Esophagus muscularis mucosa (tissue), 4 donors: Measurements from ENCODE around the gene GRK3. TPM values are rescaled to one million over a fixed set of nuclear protein-coding genes. Genes with fewer than 3 reads are reported as not detected.

Source experiments
- DNase-seq: peaks from one replicate; pipeline ENCODE4 v3.0.0-alpha.2; 2017; ENCODE audit errors: extremely low spot score
- H3K27ac ChIP-seq, 4 donors: fragments of 200-600 bp; sonication (generic); replicated peaks in 1 of 4; 1 replicate in 3 of 4; 2 replicates in 1 of 4; pipeline ENCODE4 v1.5.1; 2016 to 2019; ENCODE audit warnings: mild to moderate bottlenecking in 1 of 4
- H3K27me3 ChIP-seq, 4 donors: fragments of 200-600 bp; sonication (generic); one replicate each; pipeline versions ENCODE4 v1.5.1 to v1.6.0; 2016 to 2019
- H3K36me3 ChIP-seq, 4 donors: fragments of 200-600 bp; sonication (generic); one replicate each; pipeline ENCODE4 v1.5.1; 2016 to 2019
- H3K4me1 ChIP-seq, 4 donors: fragments of 200-600 bp; sonication (generic); one replicate each; pipeline ENCODE4 v1.5.1; 2016 to 2019
- H3K4me3 ChIP-seq, 4 donors: fragments of 200-600 bp; sonication (generic); 1 replicate in 2 of 4; 2 replicates in 2 of 4; pipeline ENCODE4 v1.5.1; 2016 to 2019; ENCODE audit warnings: mild to moderate bottlenecking in 4 of 4, moderate library complexity in 1 of 4
- H3K9me3 ChIP-seq, 4 donors: fragments of 200-600 bp; sonication (generic); 1 replicate in 3 of 4; 2 replicates in 1 of 4; pipeline ENCODE4 v1.5.1; 2016 to 2019
- EP300 ChIP-seq: sonication (generic); formaldehyde crosslinking; IDR thresholded peaks from one replicate; pipeline ENCODE4 v1.6.1; 2017; ENCODE audit warnings: antibody characterized with exemption
- POLR2A ChIP-seq: fragments of 450-650 bp; IDR thresholded peaks from one replicate; pipeline ENCODE4 v1.6.1; 2017; ENCODE audit warnings: antibody characterized with exemption, moderate library complexity, mild to moderate bottlenecking, low read depth
- POLR2AphosphoS5 ChIP-seq, 2 donors: sonication (generic); formaldehyde crosslinking; IDR thresholded peaks; one replicate each; pipeline ENCODE4 v1.6.1; 2017; ENCODE audit warnings: antibody characterized with exemption in 2 of 2
- WGBS: methylation state at CpG from one replicate; pipeline ENCODE4 v1.1.5; 2018; 5-methylcytosine and 5-hydroxymethylcytosine counted together
- intact Hi-C: fragments of 100-400 bp; cut with DNase I; formaldehyde crosslinking; loops from one replicate; pipeline ENCODE4 v1.15.1; 2023
- total RNA-seq, 4 donors: library from RNA; depleted of rRNA; stranded (reverse); fragments of >200 nt; gene quantifications; one replicate each; pipeline versions ENCODE4 v1.1.0 to v1.2.1, GENCODE V29; 2016
- TF ChIP-seq, protein P1 (sequence below), 3 experiments: fragments of 200-600 bp in 2 of 3; fragments of 450-650 bp in 1 of 3; sonication (generic) in 2 of 3; IDR thresholded peaks; one replicate each; pipeline ENCODE4 v1.5.1; 2017 to 2019; ENCODE audit warnings: antibody characterized with exemption in 3 of 3, mild to moderate bottlenecking in 2 of 3, moderate library complexity in 1 of 3

Gene GRK3
- total RNA-seq, 4 donors from 2014 or later = 2.5 to 5.8 (median 4.6) TPM

DNA sequence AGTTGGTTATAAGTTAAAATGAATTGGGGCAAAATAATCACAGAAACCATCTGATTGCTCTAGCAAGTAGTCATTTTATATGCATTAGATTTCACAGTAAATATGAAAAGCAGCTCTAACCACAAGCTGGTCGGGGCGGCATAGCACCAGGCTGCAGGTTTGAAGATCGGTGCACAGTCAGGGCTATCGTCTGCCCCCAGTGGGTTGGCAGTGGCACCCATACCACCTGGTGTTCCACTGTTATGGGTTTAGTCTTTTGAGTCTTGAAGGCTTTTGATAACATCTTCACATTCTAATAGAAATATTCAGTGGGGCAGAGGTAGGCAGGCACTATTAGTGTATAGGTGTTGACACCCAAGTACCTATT is 62.1 kb downstream of the GRK3 start:
- peak; percentile 37 for DNase-seq
- no peak for TF ChIP-seq EP300
- TF ChIP-seq, protein P1, sequence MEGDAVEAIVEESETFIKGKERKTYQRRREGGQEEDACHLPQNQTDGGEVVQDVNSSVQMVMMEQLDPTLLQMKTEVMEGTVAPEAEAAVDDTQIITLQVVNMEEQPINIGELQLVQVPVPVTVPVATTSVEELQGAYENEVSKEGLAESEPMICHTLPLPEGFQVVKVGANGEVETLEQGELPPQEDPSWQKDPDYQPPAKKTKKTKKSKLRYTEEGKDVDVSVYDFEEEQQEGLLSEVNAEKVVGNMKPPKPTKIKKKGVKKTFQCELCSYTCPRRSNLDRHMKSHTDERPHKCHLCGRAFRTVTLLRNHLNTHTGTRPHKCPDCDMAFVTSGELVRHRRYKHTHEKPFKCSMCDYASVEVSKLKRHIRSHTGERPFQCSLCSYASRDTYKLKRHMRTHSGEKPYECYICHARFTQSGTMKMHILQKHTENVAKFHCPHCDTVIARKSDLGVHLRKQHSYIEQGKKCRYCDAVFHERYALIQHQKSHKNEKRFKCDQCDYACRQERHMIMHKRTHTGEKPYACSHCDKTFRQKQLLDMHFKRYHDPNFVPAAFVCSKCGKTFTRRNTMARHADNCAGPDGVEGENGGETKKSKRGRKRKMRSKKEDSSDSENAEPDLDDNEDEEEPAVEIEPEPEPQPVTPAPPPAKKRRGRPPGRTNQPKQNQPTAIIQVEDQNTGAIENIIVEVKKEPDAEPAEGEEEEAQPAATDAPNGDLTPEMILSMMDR (IDR thresholded peaks at IDR 0.05) = no peak
- TF ChIP-seq POLR2A = no peak
- no peak for TF ChIP-seq POLR2AphosphoS5 (IDR thresholded peaks at IDR 0.05)
- H3K36me3 ChIP-seq = no peaks in the 10 kb centered on the region
- no peaks in the 10 kb centered on the region for H3K9me3 ChIP-seq
- H3K4me3 ChIP-seq = no peak overlapping the region
- intact Hi-C loops = no loop called here
- no peaks in the 10 kb centered on the region for H3K27me3 ChIP-seq
- 100% methylated on average over 4 of the region's 4 CpGs for WGBS
- H3K27ac ChIP-seq = no peak overlapping the region
- H3K4me1 ChIP-seq = peaks cover 0 to 35% (median 26%) of the 10 kb centered on the region in 4 donors

DNA sequence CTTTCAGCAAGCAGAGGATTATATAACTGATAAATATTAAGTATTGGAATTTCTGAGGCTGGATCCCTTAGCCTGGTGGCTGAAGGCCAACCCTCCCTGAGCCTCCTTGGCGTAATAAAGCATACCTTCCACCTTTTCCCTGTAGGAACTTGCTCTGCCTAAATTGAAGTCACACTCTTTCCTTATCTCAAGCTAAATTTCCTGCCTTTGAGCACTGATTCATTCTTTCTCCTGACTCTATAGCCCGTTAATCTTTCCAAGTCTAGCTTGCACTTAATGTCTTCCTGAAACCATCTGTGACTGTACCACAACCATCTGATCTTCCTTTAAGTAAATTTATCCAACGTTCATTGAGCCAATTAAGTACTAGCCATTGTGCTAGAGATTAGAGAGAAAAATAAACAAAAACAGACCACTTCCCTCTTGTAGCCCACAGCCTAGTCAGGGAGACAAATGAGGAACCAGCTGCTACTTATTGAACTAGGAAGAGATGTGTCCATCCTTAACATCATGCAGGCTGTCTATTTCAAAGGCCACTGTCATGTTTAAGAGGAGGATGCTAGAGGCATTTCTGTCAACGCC is 62.9 kb downstream of the GRK3 start:
- TF ChIP-seq EP300 = no peak
- WGBS = 43% methylated on average over 4 of the region's 4 CpGs
- H3K4me1 ChIP-seq = peaks cover 0 to 35% (median 26%) of the 10 kb centered on the region in 4 donors
- peak; percentile 29 for DNase-seq
- intact Hi-C loops = no loop called here
- no peak overlapping the region for H3K27ac ChIP-seq
- H3K4me3 ChIP-seq = no peak overlapping the region
- no peaks in the 10 kb centered on the region for H3K9me3 ChIP-seq
- H3K27me3 ChIP-seq = no peaks in the 10 kb centered on the region
- no peaks in the 10 kb centered on the region for H3K36me3 ChIP-seq

DNA sequence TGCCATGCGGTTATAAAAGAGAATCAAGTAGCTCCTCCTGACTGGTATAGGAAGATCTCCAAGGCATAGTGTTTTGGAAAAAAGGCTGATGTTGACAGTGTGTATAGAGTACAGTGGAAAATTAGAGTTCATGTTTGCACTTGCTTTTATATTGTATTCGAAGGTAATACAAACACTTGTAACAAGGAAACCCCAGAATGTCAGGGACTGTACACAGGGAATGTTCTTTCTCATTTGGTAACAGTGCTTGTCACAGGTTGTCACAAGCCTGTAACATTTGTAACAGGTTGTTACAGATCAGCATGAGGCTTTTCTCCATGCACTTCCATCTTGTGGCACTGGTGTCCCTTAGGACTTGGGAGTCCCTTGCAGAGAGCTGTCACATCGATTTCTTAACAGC is 64.0 kb downstream of the GRK3 start:
- intact Hi-C loops = no loop called here
- 43% methylated on average over 3 of the region's 3 CpGs for WGBS
- no peak overlapping the region for H3K27ac ChIP-seq
- H3K4me3 ChIP-seq = no peak overlapping the region
- H3K9me3 ChIP-seq = no peaks in the 10 kb centered on the region
- no peak for DNase-seq
- no peak for TF ChIP-seq POLR2A
- TF ChIP-seq, protein P1 (IDR thresholded peaks at IDR 0.05) = no peak
- TF ChIP-seq EP300 = no peak
- no peak for TF ChIP-seq POLR2AphosphoS5 (IDR thresholded peaks at IDR 0.05)
- H3K36me3 ChIP-seq = no peaks in the 10 kb centered on the region
- no peaks in the 10 kb centered on the region for H3K27me3 ChIP-seq
- H3K4me1 ChIP-seq = peaks cover 0 to 35% (median 26%) of the 10 kb centered on the region in 4 donors

DNA sequence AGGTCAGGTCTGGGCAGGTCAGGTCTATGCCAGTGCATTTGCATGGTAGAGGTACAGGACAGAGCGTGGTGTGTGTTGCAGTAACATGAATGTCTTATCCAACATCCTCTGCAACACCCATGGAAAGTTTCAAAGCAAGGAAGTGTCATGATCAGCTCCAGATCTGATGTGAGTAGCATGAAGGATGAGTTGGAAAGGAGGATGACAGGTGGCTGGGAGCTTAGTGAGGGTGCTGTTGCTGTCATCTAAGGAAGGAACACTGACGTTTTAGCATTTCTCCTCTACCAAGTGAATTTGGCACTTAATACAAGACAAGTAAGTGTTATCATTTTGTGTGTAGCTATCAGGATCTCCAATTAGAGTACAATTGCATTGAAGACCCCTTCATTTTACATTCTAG is 65.1 kb downstream of the GRK3 start:
- no peaks in the 10 kb centered on the region for H3K27me3 ChIP-seq
- H3K9me3 ChIP-seq = no peaks in the 10 kb centered on the region
- peak; percentile 57 for DNase-seq
- WGBS = 80% methylated on average over 2 of the region's 2 CpGs
- TF ChIP-seq EP300 (no peak), POLR2A (no peak), POLR2AphosphoS5 (IDR thresholded peaks at IDR 0.05) (no peak)
- TF ChIP-seq, protein P1 (IDR thresholded peaks at IDR 0.05) = no peak
- no peak overlapping the region for H3K4me3 ChIP-seq
- no peaks in the 10 kb centered on the region for H3K36me3 ChIP-seq
- intact Hi-C loops = no loop called here
- peaks cover 0 to 35% (median 26%) of the 10 kb centered on the region in 4 donors for H3K4me1 ChIP-seq
- no peak overlapping the region for H3K27ac ChIP-seq

DNA sequence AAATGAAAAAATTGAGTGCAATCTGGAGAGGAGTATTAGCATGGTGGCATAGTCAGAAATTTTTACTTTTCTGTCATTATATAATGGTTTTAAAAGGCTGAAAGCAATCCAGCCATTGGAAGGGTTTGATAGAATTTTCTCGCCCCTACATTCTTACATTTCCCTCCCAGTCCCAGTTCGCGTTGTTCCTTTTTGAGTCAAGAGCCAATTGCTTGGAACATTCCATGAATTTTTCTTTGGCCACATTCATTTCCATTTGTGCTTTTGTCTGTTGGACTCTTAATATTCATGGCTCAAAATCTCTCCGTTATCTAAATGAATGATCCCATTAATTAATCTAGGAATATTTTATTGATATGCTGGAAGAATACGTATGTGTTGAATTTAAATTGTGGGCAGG is 66.0 kb downstream of the GRK3 start:
- H3K4me1 ChIP-seq = peaks cover 0 to 35% (median 26%) of the 10 kb centered on the region in 4 donors
- H3K27ac ChIP-seq = no peak overlapping the region
- no peaks in the 10 kb centered on the region for H3K27me3 ChIP-seq
- peak; percentile 19 for DNase-seq
- H3K36me3 ChIP-seq = no peaks in the 10 kb centered on the region
- intact Hi-C loops = no loop called here
- no peaks in the 10 kb centered on the region for H3K9me3 ChIP-seq
- WGBS = 61% methylated on average over 5 of the region's 5 CpGs
- H3K4me3 ChIP-seq = no peak overlapping the region
- TF ChIP-seq EP300 (no peak), POLR2AphosphoS5 (IDR thresholded peaks at IDR 0.05) (no peak), POLR2A (no peak)
- TF ChIP-seq, protein P1 (IDR thresholded peaks at IDR 0.05) = no peak
